GM20431 (cell line): Measurements from ENCODE around the gene PHACTR1.

Source experiments
- in situ Hi-C: fragments of 300-500 bp; cut with MseI, MboI; formaldehyde crosslinking; loops from one replicate; pipeline ENCODE4 v1.15.0; 2020; ENCODE audit warnings: low sequenced_read_pairs; ENCODE audit not compliant: unreplicated experiment

The PHACTR1 gene

GRCh38 chr6:13201336-13201735 is 484.8 kb downstream of the PHACTR1 start:
- in situ Hi-C loops, result no loop called here

- in situ Hi-C loops, result no loop called here
Observed at GRCh38 chr6:13203145-13203544, 486.6 kb downstream of the PHACTR1 start.

GRCh38 chr6:13205106-13205505 is 488.5 kb downstream of the PHACTR1 start:
- in situ Hi-C loops, result no loop called here

GRCh38 chr6:13212096-13212495 is 495.5 kb downstream of the PHACTR1 start:
- in situ Hi-C loops, result no loop called here

GRCh38 chr6:13212538-13212937 is 496.0 kb downstream of the PHACTR1 start:
- in situ Hi-C loops, result no loop called here

GRCh38 chr6:13215390-13215789 is 498.8 kb downstream of the PHACTR1 start:
- in situ Hi-C loops, result no loop called here

- in situ Hi-C loops, result no loop called here
Observed at GRCh38 chr6:13216236-13217014, 499.9 kb downstream of the PHACTR1 start.

- in situ Hi-C loops, result no loop called here
Observed at GRCh38 chr6:13217206-13217905, 500.8 kb downstream of the PHACTR1 start.

GRCh38 chr6:13220266-13220665 is 503.7 kb downstream of the PHACTR1 start:
- in situ Hi-C loops, result no loop called here

- in situ Hi-C loops, result no loop called here
Observed at GRCh38 chr6:13222048-13222447, 505.5 kb downstream of the PHACTR1 start.

GRCh38 chr6:13226071-13226470 is 509.5 kb downstream of the PHACTR1 start:
- in situ Hi-C loops, result no loop called here

- in situ Hi-C loops, result no loop called here
Observed at GRCh38 chr6:13228264-13229204, 512.0 kb downstream of the PHACTR1 start.

- in situ Hi-C loops, result no loop called here
Observed at GRCh38 chr6:13229205-13230085, 512.9 kb downstream of the PHACTR1 start.

- in situ Hi-C loops, result no loop called here
Observed at GRCh38 chr6:13233106-13233505, 516.5 kb downstream of the PHACTR1 start.

- in situ Hi-C loops, result no loop called here
Observed at GRCh38 chr6:13234130-13234529, 517.6 kb downstream of the PHACTR1 start.

GRCh38 chr6:13235339-13235738 is 518.8 kb downstream of the PHACTR1 start:
- in situ Hi-C loops, result no loop called here

- in situ Hi-C loops, result no loop called here
Observed at GRCh38 chr6:13237318-13237717, 520.8 kb downstream of the PHACTR1 start.

GRCh38 chr6:13238017-13238416 is 521.5 kb downstream of the PHACTR1 start:
- in situ Hi-C loops, result no loop called here

GRCh38 chr6:13238640-13239216 is 522.2 kb downstream of the PHACTR1 start:
- in situ Hi-C loops, result no loop called here
